Activated CD4-positive, alpha-beta T cell treated with anti-CD3 and anti-CD28 coated beads, Interleukin-10, Interleukin-2, amounts not matched to agents 100 ng/mL and 50 ng/mL, durations not matched to agents 16 hours and 8 hours (primary cell): ENCODE measurements around the gene MIF4GD.

Source experiments
- DNase-seq: peaks from one replicate; pipeline ENCODE4 v3.0.0-alpha.2; 2020

The MIF4GD gene

DNA sequence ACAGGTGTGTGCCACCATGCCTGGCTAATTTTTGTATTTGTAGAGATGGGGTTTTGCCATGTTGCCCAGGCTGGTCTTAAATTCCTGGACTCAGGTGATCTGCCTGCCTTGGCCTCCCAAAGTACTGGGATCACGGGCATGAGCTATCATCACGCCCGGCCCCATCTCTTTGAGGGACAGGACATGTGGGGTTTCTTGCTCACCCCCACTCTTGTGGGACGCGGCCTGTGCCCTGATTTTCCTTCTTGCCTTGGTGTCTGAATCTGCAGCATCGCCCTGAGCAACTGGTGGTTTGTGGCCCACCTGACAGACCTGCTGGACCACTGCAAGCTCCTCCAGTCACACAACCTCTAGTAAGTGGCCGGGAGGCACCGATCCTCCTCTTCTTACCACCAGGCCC is 40.0 kb downstream of the MIF4GD start:
- no peak for DNase-seq

DNA sequence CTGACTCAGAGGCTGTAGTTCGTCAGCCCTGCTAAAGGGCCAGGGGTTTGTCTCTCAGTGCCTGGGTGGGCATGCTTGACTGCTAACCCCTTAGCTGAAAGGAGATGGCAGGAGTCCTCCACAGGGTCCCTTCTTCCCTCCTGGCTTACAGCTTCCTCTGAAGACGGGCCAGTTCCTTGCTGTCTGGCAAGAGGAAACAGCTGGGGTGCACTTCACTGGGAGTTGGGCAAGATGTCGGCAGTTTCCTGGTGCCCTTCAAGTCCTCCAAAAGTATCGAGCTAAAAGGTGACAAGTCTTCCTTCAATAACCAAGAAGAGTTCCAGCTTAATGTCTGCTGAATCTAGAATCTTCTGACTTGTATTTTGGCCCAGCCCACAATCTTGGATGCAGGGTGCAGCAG is 42.2 kb downstream of the MIF4GD start:
- DNase-seq: no peak

DNA sequence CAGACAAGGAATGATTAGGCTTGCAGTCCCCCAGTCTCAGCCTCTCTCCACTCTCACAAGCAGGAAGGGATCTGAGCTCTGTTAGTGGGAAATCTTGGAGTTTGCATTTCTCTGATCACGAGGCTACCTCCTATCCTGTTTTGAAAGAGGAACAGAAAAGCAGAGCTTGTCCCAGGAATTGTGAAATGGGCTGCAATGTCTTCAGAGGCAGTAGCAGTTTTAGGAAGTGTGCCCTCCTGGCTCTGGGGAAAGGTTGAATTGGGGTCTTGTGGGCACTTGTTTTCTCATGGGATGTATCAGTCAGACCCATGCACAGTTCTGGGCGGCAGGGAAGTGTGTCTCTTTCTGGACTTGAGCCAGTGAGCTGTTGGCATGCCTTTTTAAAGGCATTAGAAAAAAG is 42.7 kb downstream of the MIF4GD start:
- DNase-seq: no peak

DNA sequence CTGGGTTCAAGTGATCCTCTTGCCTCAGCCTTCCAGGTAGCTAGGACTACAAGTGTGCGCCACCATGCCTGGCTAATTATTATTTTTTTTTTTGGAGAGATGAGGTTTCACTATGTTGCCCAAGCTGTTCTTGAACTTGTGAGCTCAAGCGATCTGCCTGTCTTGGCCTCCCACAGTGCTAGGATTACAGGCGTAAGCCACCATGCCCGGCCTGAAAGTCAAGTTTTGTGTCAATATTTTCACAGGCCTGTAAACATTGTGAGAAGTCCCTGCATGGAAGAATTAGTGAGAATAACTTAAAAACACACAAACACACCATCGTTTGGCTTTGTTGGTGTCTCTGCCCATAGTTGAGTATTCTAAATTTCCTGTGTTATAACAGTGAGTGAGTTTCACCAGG is 43.3 kb downstream of the MIF4GD start:
- DNase-seq: no peak

DNA sequence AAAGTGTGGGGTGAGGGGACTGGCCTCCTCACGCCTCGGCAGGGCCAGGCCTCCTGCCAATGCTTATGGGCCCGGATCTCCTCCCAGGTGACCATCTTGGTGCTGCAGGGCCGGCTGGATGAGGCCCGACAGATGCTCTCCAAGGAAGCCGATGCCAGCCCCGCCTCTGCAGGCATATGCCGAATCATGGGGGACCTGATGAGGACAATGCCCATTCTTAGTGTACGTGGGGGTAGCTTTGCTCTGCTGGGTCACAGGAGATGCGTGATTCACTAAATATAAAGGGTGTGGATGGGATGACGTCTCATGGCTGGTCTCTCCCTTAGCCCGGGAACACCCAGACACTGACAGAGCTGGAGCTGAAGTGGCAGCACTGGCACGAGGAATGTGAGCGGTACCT is 46.0 kb downstream of the MIF4GD start:
- no peak for DNase-seq

DNA sequence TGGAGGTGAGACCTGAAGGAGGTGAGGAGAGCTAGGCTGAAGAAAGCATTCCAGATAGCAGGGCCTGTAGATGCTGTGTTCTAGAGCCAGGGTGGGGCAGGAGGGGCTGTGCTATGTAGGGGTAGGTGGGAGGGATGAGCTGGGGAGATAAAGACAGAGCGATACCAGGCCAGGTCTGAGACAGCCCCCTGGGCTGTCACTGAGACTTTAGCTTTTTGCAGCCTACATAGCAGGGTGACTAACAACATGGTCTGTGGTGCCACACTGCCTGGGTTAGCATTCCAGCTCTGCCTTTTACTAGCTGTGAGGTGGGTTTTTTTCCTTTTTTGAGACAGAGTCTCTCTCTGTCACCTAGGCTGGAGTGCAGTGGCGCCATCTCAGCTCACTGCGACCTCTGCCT is 51.2 kb downstream of the MIF4GD start:
- no peak for DNase-seq

DNA sequence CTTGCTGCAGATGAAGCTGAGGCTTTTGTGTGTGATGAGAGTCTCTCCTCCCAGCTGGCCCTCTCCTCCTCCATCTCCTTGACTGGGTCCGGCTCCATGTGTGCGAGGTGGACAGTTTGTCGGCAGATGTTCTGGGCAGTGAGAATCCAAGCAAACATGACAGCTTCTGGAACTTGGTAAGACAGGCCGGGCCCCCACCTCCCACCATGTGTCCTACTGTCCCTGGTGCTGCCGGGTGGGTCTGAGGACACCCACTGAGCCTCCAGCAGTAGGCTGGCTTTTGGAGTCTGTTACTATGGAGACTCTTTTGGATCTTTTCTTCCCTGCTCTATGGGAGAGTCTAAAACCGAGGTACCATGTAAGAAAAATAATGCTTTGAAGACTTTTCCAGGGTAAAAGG is 52.9 kb downstream of the MIF4GD start:
- DNase-seq: no peak
